M059J (cell line): ENCODE measurements around the gene CPSF7. TPM values are rescaled to one million over a fixed set of nuclear protein-coding genes. Genes with fewer than 3 reads are reported as not detected.
"Not testable (repeated sequence)": the region's sequence is repeated elsewhere in the genome, so short reads cannot be mapped to it uniquely, and the experiment has no call there.

Experiments
- DNase-seq: peaks from one replicate; pipeline ENCODE4 v3.0.0-alpha.2; 2012; ENCODE audit warnings: low read depth
- total RNA-seq: library from RNA; depleted of rRNA; stranded (reverse); fragments of >200 nt; shearing (Covaris generic); gene quantifications from 2 replicates; pipeline ENCODE4 v1.2.3, GENCODE V29; 2014

Gene CPSF7
- total RNA-seq, 1 experiment from 2014 or later, result 53.8 TPM

GRCh38 chr11:61384271-61385242, 45.2 kb downstream of the CPSF7 start:
- DNase-seq, result peak; percentile 43

- not testable (repeated sequence) for DNase-seq
Observed at GRCh38 chr11:61383859-61384258, 45.9 kb downstream of the CPSF7 start.

- no peak for DNase-seq
Observed at GRCh38 chr11:61380884-61381283, 48.9 kb downstream of the CPSF7 start.

- DNase-seq, result peak; percentile 90
Observed at GRCh38 chr11:61378713-61379313, 51.0 kb downstream of the CPSF7 start.

GRCh38 chr11:61377461-61378160, 52.2 kb downstream of the CPSF7 start:
- DNase-seq, result peak; percentile 52

- no peak for DNase-seq
Observed at GRCh38 chr11:61375761-61376108, 54.0 kb downstream of the CPSF7 start.

GRCh38 chr11:61372659-61373420, 56.9 kb downstream of the CPSF7 start:
- DNase-seq, result no peak

GRCh38 chr11:61370349-61371005, 59.3 kb downstream of the CPSF7 start:
- DNase-seq, result no peak

GRCh38 chr11:61369372-61370348, 60.1 kb downstream of the CPSF7 start:
- DNase-seq, result peak; percentile 18

- no peak for DNase-seq
Observed at GRCh38 chr11:61368646-61369045, 61.1 kb downstream of the CPSF7 start.

- DNase-seq, result no peak
Observed at GRCh38 chr11:61367406-61367805, 62.4 kb downstream of the CPSF7 start.

GRCh38 chr11:61364012-61364675, 65.6 kb downstream of the CPSF7 start:
- no peak for DNase-seq

- DNase-seq, result peak; percentile 43
Observed at GRCh38 chr11:61362542-61362875, 67.3 kb downstream of the CPSF7 start.

- DNase-seq, result peak; percentile 94
Observed at GRCh38 chr11:61361741-61362541, 67.8 kb downstream of the CPSF7 start, which contains the start of the genes CYB561A3 and TMEM138. Gene CYB561A3, minus strand, starts transcription at chr11:61361882. Its CDS starts 5,169 bp downstream, at chr11:61356713. Gene TMEM138, plus strand, starts transcription at chr11:61362374. Its CDS starts 2,017 bp downstream, at chr11:61364391.

- no peak for DNase-seq
Observed at GRCh38 chr11:61361237-61361740, 68.5 kb downstream of the CPSF7 start.

- no peak for DNase-seq
Observed at GRCh38 chr11:61359516-61359915, 70.3 kb downstream of the CPSF7 start.

- no peak for DNase-seq
Observed at GRCh38 chr11:61358566-61358965, 71.2 kb downstream of the CPSF7 start.

GRCh38 chr11:61357894-61358239, 71.9 kb downstream of the CPSF7 start:
- no peak for DNase-seq
